GM12892 (cell line): ENCODE results near the gene SLC7A4.

Experiments
- POLR2A ChIP-seq: IDR thresholded peaks from 2 replicates; pipeline ENCODE4 v1.6.1; 2011; ENCODE audit warnings: low read depth, low read length, control low read depth
- POLR2AphosphoS5 ChIP-seq: IDR thresholded peaks from 2 replicates; pipeline ENCODE4 v1.6.1; 2011; ENCODE audit warnings: low read depth, low read length, control low read depth
- TAF1 ChIP-seq: IDR thresholded peaks from 2 replicates; pipeline ENCODE4 v1.6.1; 2011; ENCODE audit warnings: low read depth, mild to moderate bottlenecking, control low read depth, low read length, borderline replicate concordance

GRCh38 chr22:20980523-20980922 is 51.8 kb downstream of the SLC7A4 start:
- TF ChIP-seq POLR2AphosphoS5 (no peak), TAF1 (no peak), POLR2A (no peak)
